OCI-LY3 (cell line): ENCODE data around the gene HUS1.

Source experiments
- H2AFZ ChIP-seq: fragments of 200-600, 300-600 bp; shearing (Covaris generic); 2 replicates; pipeline ENCODE4 v1.6.0; 2014; ENCODE audit warnings: antibody characterized with exemption, low read depth, low read length
- H3K27ac ChIP-seq: fragments of 200-600, 300-600 bp; sonication (generic); 2 replicates; pipeline ENCODE4 v1.5.1; 2014; ENCODE audit warnings: mild to moderate bottlenecking, low read length, moderate library complexity, mixed read lengths
- H3K27me3 ChIP-seq: fragments of 200-600, 300-600 bp; sonication (generic); 2 replicates; pipeline ENCODE4 v1.6.1; 2014; ENCODE audit warnings: low read depth, low read length, mixed read lengths
- H3K36me3 ChIP-seq: fragments of 200-600, 300-600 bp; sonication (generic); replicated peaks from 2 replicates; pipeline ENCODE3; 2014; ENCODE audit warnings: low read depth, low read length, mixed read lengths
- H3K4me1 ChIP-seq: fragments of 300-600, 200-600 bp; sonication (generic); 2 replicates; pipeline ENCODE4 v1.6.1; 2014; ENCODE audit warnings: low read length, mixed read lengths
- H3K4me2 ChIP-seq: fragments of 200-600, 300-600 bp; sonication (generic); 2 replicates; pipeline ENCODE4 v1.6.1; 2014; ENCODE audit warnings: low read length, mixed read lengths
- H3K4me3 ChIP-seq: fragments of 300-600, 200-600 bp; sonication (generic); 2 replicates; pipeline ENCODE4 v1.5.1; 2014; ENCODE audit warnings: antibody characterized with exemption, mild to moderate bottlenecking, low read length, moderate library complexity
- H3K79me2 ChIP-seq: fragments of 300-600, 200-600 bp; shearing (Covaris generic); 2 replicates; pipeline ENCODE4 v1.6.1; 2014; ENCODE audit warnings: mild to moderate bottlenecking, low read length, mixed read lengths
- H3K9ac ChIP-seq: fragments of 300-600, 200-600 bp; shearing (Covaris generic); 2 replicates; pipeline ENCODE4 v1.6.0; 2014; ENCODE audit warnings: mild to moderate bottlenecking, low read length, moderate library complexity
- H3K9me3 ChIP-seq: fragments of 200-600, 300-600 bp; shearing (Covaris generic); 2 replicates; pipeline ENCODE4 v1.6.1; 2014; ENCODE audit warnings: low read length, mixed read lengths; ENCODE audit not compliant: insufficient read depth
- H4K20me1 ChIP-seq: fragments of 200-600, 300-600 bp; sonication (generic); 2 replicates; pipeline ENCODE4 v1.6.1; 2016; ENCODE audit warnings: low read length, mixed read lengths; ENCODE audit not compliant: insufficient read depth
- CTCF ChIP-seq: fragments of 200-600, 300-600 bp; sonication (generic); IDR thresholded peaks from 2 replicates; pipeline ENCODE4 v1.5.1; 2014; ENCODE audit warnings: antibody characterized with exemption, low read length, low read depth
- EZH2phosphoT487 ChIP-seq: fragments of 200-600 bp; shearing (Covaris generic); IDR thresholded peaks from 2 replicates; pipeline ENCODE4 v1.6.1; 2018; ENCODE audit warnings: antibody characterized with exemption, mixed run types, low read depth

HUS1 gene

GRCh38 chr7:47979832-47980181, 392 bp upstream of the HUS1 start:
- H3K4me3 ChIP-seq: peak overlapping the region; percentile 98
- H3K27me3 ChIP-seq: no peaks in the 10 kb centered on the region; the same call in 1 of the 2 replicates
- peaks cover 27% of the 10 kb centered on the region for H3K36me3 ChIP-seq
- peak overlapping the region; percentile 68 for H2AFZ ChIP-seq
- H3K27ac ChIP-seq: no peak overlapping the region
- H3K9ac ChIP-seq: peak overlapping the region; percentile 20
- peak overlapping the region; percentile 49 for H3K4me2 ChIP-seq
- no peaks in the 10 kb centered on the region for H4K20me1 ChIP-seq
- H3K4me1 ChIP-seq: peaks cover 10% of the 10 kb centered on the region
- H3K9me3 ChIP-seq: no peaks in the 10 kb centered on the region
- H3K79me2 ChIP-seq: peaks cover 13% of the 10 kb centered on the region
- TF ChIP-seq EZH2phosphoT487 (no peak), CTCF (no peak)

GRCh38 chr7:47978790-47979144, 648 bp downstream of the HUS1 start:
- peak overlapping the region; percentile 93 for H3K4me2 ChIP-seq
- H3K4me3 ChIP-seq: peak overlapping the region; percentile 98
- H3K27me3 ChIP-seq: no peaks in the 10 kb centered on the region
- peaks cover 13% of the 10 kb centered on the region for H3K79me2 ChIP-seq
- peaks cover 37% of the 10 kb centered on the region for H3K36me3 ChIP-seq
- no peaks in the 10 kb centered on the region for H3K9me3 ChIP-seq
- H4K20me1 ChIP-seq: no peaks in the 10 kb centered on the region
- peak overlapping the region; percentile 96 for H3K9ac ChIP-seq
- TF ChIP-seq CTCF: no peak
- peak overlapping the region; percentile 42 for H2AFZ ChIP-seq
- H3K27ac ChIP-seq: peak overlapping the region; percentile 79
- peaks cover 17% of the 10 kb centered on the region for H3K4me1 ChIP-seq

DNA sequence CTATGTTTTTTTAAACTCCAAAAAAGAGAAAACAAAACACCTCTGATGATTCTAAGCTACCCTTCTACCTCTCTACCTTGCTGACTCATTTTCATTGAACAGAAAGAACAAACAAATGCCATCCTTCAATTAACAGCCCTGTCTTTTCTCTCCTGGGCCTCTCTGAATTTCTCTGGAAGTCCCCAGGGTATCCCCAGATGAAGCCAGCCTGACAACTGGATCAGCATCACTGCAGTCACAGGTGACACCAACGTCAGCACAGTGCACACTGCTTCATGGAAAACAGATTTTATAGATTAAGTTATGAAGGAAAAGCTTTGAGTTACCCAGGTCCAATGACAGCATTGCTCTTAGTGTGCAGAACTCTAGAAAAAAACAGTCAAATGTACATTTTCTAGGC, 5.7 kb downstream of the HUS1 start:
- H3K4me2 ChIP-seq: no peak overlapping the region
- no peak overlapping the region for H3K9ac ChIP-seq
- peaks cover 53% of the 10 kb centered on the region for H3K36me3 ChIP-seq
- H4K20me1 ChIP-seq: no peaks in the 10 kb centered on the region
- H2AFZ ChIP-seq: no peak overlapping the region
- peaks cover 11% of the 10 kb centered on the region for H3K79me2 ChIP-seq
- H3K4me3 ChIP-seq: no peak overlapping the region
- no peak overlapping the region for H3K27ac ChIP-seq
- H3K9me3 ChIP-seq: no peaks in the 10 kb centered on the region
- TF ChIP-seq CTCF: no peak
- TF ChIP-seq EZH2phosphoT487: no peak
- no peaks in the 10 kb centered on the region for H3K27me3 ChIP-seq
- peaks cover 15% of the 10 kb centered on the region for H3K4me1 ChIP-seq

- no peak overlapping the region for H3K27ac ChIP-seq
- no peaks in the 10 kb centered on the region for H3K27me3 ChIP-seq
- no peak overlapping the region for H2AFZ ChIP-seq
- no peaks in the 10 kb centered on the region for H3K9me3 ChIP-seq
- TF ChIP-seq EZH2phosphoT487: no peak
- TF ChIP-seq CTCF: no peak
- H4K20me1 ChIP-seq: peaks cover 4% of the 10 kb centered on the region; the same call in 1 of the 2 replicates
- H3K4me3 ChIP-seq: no peak overlapping the region
- no peak overlapping the region for H3K9ac ChIP-seq
- peaks cover 54% of the 10 kb centered on the region for H3K36me3 ChIP-seq
- H3K79me2 ChIP-seq: no peaks in the 10 kb centered on the region
- no peak overlapping the region for H3K4me2 ChIP-seq
- H3K4me1 ChIP-seq: peaks cover 9% of the 10 kb centered on the region; the same call in 1 of the 2 replicates
Measured at GRCh38 chr7:47970761-47971160, 8.7 kb downstream of the HUS1 start.
